HepG2 (cell line): ENCODE measurements around the gene FKBP5. TPM values are rescaled to one million over a fixed set of nuclear protein-coding genes. Genes with fewer than 3 reads are reported as not detected.

Experiments used
- CBX2 ChIP-seq, 2 experiments: fragments of 200-600 bp in 1 of 2; sonication (generic); formaldehyde crosslinking in 1 of 2; IDR thresholded peaks; 2 replicates each; pipeline versions ENCODE4 v1.7.0 to v1.8.1; 2018 to 2022; ENCODE audit warnings: low read depth in 2 of 2, low read length in 1 of 2, mild to moderate bottlenecking in 1 of 2, missing genetic modification reagents in 1 of 2
- CCAR2 ChIP-seq: fragments of 200-400 bp; formaldehyde crosslinking; optimal IDR thresholded peaks from 2 replicates; pipeline ENCODE3; 2018; ENCODE audit warnings: low read depth, mild to moderate bottlenecking, low read length, moderate library complexity
- CTCF ChIP-seq: sonication (generic); formaldehyde crosslinking; IDR thresholded peaks from 2 replicates; pipeline ENCODE4 v1.5.0; 2020; ENCODE audit warnings: mild to moderate bottlenecking, missing genetic modification reagents, moderate library complexity
- DMAP1 ChIP-seq: IDR thresholded peaks from 2 replicates; pipeline ENCODE4 v1.6.1; 2016
- MAF1 ChIP-seq: sonication (generic); formaldehyde crosslinking; IDR thresholded peaks from 2 replicates; pipeline ENCODE4 v1.5.0; 2020; ENCODE audit warnings: missing genetic modification reagents, borderline replicate concordance
- MBNL3 ChIP-seq: fragments of 250-450 bp; sonication (Bioruptor Pico); conservative IDR thresholded peaks from 2 replicates; pipeline ENCODE4 v1.8.0; 2022; ENCODE audit warnings: mild to moderate bottlenecking, inconsistent platforms
- MYNN ChIP-seq: sonication (generic); formaldehyde crosslinking; IDR thresholded peaks from 2 replicates; pipeline ENCODE4 v1.4.0; 2020; ENCODE audit warnings: mild to moderate bottlenecking, low read depth, missing genetic modification reagents
- NFYB ChIP-seq: sonication (generic); formaldehyde crosslinking; IDR thresholded peaks from 2 replicates; pipeline ENCODE4 v1.4.0; 2020; ENCODE audit warnings: missing genetic modification reagents
- ZNF367 ChIP-seq: sonication (generic); formaldehyde crosslinking; IDR thresholded peaks from 2 replicates; pipeline ENCODE4 v1.4.0; 2020; ENCODE audit warnings: missing genetic modification reagents, borderline replicate concordance
- ZNF460 ChIP-seq: sonication (generic); formaldehyde crosslinking; IDR thresholded peaks from 2 replicates; pipeline ENCODE4 v1.5.1; 2020; ENCODE audit warnings: missing genetic modification reagents, mild to moderate bottlenecking, borderline replicate concordance
- ZNF501 ChIP-seq: sonication (generic); formaldehyde crosslinking; IDR thresholded peaks from 2 replicates; pipeline ENCODE4 v1.5.1; 2020; ENCODE audit warnings: mild to moderate bottlenecking, moderate library complexity, missing genetic modification reagents
- ZSCAN20 ChIP-seq: sonication (generic); formaldehyde crosslinking; IDR thresholded peaks from 2 replicates; pipeline ENCODE4 v1.4.0; 2020; ENCODE audit warnings: missing genetic modification reagents, mild to moderate bottlenecking, borderline replicate concordance
- polyA plus RNA-seq, 8 experiments: library from polyadenylated mRNA; depleted of rRNA in 3 of 8; stranded (reverse) in 7 of 8; unstranded in 1 of 8; fragments of >200 nt; fragmentation: Illumina TruSeq in 4 of 8; extraction: Trizol in 4 of 8; gene quantifications; 2 replicates each; pipeline versions ENCODE4 v1.2.1 to v1.2.3, GENCODE V29; 2011 to 2016; ENCODE audit warnings: low read depth in 4 of 8, missing spikeins in 1 of 8, mixed read lengths in 1 of 8; ENCODE audit not compliant: insufficient read depth in 1 of 8
- total RNA-seq, 5 experiments: library from RNA; depleted of rRNA; stranded (reverse); fragments of >200 nt; fragmentation: Illumina TruSeq; extraction: Trizol; gene quantifications; 2 replicates each; pipeline ENCODE4 v1.2.3, GENCODE V29; 2016; ENCODE audit warnings: low read depth in 1 of 5
- TF ChIP-seq, protein P1 (sequence below): sonication (generic); formaldehyde crosslinking; IDR thresholded peaks from 2 replicates; pipeline ENCODE4 v1.5.1; 2020; ENCODE audit warnings: missing genetic modification reagents, mild to moderate bottlenecking, borderline replicate concordance
- TF ChIP-seq, protein P2 (sequence below): sonication (generic); formaldehyde crosslinking; IDR thresholded peaks from 2 replicates; pipeline ENCODE4 v1.9.0; 2021; ENCODE audit warnings: mild to moderate bottlenecking, missing genetic modification reagents
- TF ChIP-seq, protein P3 (sequence below): sonication (generic); formaldehyde crosslinking; conservative IDR thresholded peaks from 2 replicates; pipeline ENCODE4 v1.4.0; 2020; ENCODE audit warnings: missing genetic modification reagents
- TF ChIP-seq, protein P4 (sequence below): sonication (generic); formaldehyde crosslinking; IDR thresholded peaks from 2 replicates; pipeline ENCODE4 v1.5.1; 2020; ENCODE audit warnings: missing genetic modification reagents, mild to moderate bottlenecking, borderline replicate concordance

Gene FKBP5
- total and polyA plus RNA-seq, 2 of the 13 experiments (the other 11 are each of a cell fraction or from before 2014, with no cell fraction given) = 8.0 to 17.4 TPM

DNA sequence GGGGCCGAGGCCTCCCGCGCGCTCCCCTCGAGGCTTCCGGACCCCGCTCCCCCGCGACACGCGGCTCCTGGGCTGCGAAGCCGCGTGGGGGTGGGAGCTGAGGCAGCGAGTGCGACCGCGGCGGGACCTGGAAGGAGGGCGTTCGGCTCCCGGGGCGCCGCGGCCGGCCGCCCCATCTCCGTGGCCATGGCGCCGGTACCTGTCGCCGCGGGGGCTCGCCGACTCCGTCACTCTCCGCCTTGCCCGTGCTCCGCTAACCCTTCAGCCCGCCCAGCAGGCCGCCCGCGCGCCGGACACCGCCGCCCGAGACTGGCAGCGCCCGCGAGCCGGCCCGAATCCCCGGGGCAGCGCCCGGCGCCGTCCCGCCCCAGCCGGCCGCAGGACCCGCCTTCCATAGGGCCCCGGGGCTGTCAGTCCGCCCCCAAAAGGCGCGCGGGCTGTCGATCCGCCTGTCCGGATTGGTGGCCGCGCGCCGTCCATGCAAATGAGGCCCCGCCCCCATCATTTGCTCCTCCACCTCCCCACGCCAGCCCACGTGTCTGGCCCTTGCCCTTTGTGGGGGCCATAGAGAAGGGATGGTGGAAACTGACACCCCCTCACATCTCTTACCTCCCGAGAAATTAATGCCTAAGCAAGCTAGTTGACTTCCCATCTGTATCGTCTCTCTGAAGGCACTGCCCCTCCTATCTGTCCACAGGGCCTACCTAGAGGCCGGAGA is at the start of gene FKBP5 (continued):
- peak; percentile 25; the same call in 1 of the 2 replicates for TF ChIP-seq CTCF
- TF ChIP-seq ZNF367 (CRISPR knock-in tag) = 0 out of 2 replicates have a peak, but pooled peaks have one; percentile 41
- TF ChIP-seq DMAP1 (CRISPR knock-in tag) = peak; percentile 94
- TF ChIP-seq NFYB (CRISPR knock-in tag) = peak; percentile 90
- TF ChIP-seq, protein P1, sequence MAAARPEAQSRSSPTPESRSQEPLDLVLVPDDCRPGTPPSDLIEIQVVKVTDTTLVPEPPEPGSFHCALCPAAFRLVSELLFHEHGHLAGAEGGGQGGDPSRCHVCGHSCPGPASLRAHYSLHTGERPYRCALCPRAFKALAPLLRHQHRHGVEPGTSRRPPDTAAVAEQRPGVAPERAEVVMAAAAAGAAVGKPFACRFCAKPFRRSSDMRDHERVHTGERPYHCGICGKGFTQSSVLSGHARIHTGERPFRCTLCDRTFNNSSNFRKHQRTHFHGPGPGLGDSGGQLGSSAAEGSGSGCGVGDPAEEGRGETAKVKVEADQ (CRISPR knock-in tag) = peak; percentile 45
- no peak for TF ChIP-seq CCAR2
- TF ChIP-seq ZNF501 = peak; percentile 97
- TF ChIP-seq ZNF460 (CRISPR knock-in tag) = no peak
- no peak for TF ChIP-seq MYNN (CRISPR knock-in tag)
- TF ChIP-seq, protein P2, sequence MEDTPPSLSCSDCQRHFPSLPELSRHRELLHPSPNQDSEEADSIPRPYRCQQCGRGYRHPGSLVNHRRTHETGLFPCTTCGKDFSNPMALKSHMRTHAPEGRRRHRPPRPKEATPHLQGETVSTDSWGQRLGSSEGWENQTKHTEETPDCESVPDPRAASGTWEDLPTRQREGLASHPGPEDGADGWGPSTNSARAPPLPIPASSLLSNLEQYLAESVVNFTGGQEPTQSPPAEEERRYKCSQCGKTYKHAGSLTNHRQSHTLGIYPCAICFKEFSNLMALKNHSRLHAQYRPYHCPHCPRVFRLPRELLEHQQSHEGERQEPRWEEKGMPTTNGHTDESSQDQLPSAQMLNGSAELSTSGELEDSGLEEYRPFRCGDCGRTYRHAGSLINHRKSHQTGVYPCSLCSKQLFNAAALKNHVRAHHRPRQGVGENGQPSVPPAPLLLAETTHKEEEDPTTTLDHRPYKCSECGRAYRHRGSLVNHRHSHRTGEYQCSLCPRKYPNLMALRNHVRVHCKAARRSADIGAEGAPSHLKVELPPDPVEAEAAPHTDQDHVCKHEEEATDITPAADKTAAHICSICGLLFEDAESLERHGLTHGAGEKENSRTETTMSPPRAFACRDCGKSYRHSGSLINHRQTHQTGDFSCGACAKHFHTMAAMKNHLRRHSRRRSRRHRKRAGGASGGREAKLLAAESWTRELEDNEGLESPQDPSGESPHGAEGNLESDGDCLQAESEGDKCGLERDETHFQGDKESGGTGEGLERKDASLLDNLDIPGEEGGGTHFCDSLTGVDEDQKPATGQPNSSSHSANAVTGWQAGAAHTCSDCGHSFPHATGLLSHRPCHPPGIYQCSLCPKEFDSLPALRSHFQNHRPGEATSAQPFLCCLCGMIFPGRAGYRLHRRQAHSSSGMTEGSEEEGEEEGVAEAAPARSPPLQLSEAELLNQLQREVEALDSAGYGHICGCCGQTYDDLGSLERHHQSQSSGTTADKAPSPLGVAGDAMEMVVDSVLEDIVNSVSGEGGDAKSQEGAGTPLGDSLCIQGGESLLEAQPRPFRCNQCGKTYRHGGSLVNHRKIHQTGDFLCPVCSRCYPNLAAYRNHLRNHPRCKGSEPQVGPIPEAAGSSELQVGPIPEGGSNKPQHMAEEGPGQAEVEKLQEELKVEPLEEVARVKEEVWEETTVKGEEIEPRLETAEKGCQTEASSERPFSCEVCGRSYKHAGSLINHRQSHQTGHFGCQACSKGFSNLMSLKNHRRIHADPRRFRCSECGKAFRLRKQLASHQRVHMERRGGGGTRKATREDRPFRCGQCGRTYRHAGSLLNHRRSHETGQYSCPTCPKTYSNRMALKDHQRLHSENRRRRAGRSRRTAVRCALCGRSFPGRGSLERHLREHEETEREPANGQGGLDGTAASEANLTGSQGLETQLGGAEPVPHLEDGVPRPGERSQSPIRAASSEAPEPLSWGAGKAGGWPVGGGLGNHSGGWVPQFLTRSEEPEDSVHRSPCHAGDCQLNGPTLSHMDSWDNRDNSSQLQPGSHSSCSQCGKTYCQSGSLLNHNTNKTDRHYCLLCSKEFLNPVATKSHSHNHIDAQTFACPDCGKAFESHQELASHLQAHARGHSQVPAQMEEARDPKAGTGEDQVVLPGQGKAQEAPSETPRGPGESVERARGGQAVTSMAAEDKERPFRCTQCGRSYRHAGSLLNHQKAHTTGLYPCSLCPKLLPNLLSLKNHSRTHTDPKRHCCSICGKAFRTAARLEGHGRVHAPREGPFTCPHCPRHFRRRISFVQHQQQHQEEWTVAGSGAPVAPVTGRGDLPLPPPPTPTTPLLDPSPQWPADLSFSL (CRISPR knock-in tag) = no peak
- TF ChIP-seq MBNL3 = no peak
- no peak for TF ChIP-seq MAF1 (CRISPR knock-in tag)
- TF ChIP-seq, protein P3, sequence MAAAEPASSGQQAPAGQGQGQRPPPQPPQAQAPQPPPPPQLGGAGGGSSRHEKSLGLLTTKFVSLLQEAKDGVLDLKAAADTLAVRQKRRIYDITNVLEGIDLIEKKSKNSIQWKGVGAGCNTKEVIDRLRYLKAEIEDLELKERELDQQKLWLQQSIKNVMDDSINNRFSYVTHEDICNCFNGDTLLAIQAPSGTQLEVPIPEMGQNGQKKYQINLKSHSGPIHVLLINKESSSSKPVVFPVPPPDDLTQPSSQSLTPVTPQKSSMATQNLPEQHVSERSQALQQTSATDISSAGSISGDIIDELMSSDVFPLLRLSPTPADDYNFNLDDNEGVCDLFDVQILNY (CRISPR knock-in tag) = peak; percentile 80
- peak; percentile 75; the same call in 1 of the 2 replicates for TF ChIP-seq ZSCAN20
- TF ChIP-seq CBX2 (IDR thresholded peaks at IDR 0.05; ENCODE audit: low read depth, low read length) = no peak
- TF ChIP-seq CBX2 (CRISPR knock-in tag; IDR thresholded peaks at IDR 0.05; ENCODE audit: low read depth) = no peak
- TF ChIP-seq, protein P4, sequence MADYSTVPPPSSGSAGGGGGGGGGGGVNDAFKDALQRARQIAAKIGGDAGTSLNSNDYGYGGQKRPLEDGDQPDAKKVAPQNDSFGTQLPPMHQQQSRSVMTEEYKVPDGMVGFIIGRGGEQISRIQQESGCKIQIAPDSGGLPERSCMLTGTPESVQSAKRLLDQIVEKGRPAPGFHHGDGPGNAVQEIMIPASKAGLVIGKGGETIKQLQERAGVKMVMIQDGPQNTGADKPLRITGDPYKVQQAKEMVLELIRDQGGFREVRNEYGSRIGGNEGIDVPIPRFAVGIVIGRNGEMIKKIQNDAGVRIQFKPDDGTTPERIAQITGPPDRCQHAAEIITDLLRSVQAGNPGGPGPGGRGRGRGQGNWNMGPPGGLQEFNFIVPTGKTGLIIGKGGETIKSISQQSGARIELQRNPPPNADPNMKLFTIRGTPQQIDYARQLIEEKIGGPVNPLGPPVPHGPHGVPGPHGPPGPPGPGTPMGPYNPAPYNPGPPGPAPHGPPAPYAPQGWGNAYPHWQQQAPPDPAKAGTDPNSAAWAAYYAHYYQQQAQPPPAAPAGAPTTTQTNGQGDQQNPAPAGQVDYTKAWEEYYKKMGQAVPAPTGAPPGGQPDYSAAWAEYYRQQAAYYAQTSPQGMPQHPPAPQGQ (CRISPR knock-in tag) = no peak; the same call in 1 of the 2 replicates
